ENCODE data around the gene KMT2A.

GRCh38 chr11:118529584-118530175 is 93.4 kb downstream of the KMT2A start:
- TF ChIP-seq CTCF (IDR thresholded peaks at IDR 0.05) (no peak), EP300 (IDR thresholded peaks at IDR 0.05) (no peak), POLR2AphosphoS5 (IDR thresholded peaks at IDR 0.05) (no peak), POLR2A (IDR thresholded peaks at IDR 0.05) (no peak)

Measured in suprapubic skin (tissue), 4 donors.